ACC112 (cell line): ENCODE measurements around the gene RAPGEF1.

Experiments used
- H2AFZ ChIP-seq: fragments of 200-600 bp; sonication (generic); one replicate; pipeline ENCODE4 v1.6.0; 2017; ENCODE audit warnings: antibody characterized with exemption, low read length; ENCODE audit not compliant: unreplicated experiment
- H3K27ac ChIP-seq: fragments of 200-600 bp; sonication (generic); 2 replicates; pipeline ENCODE4 v1.5.1; 2014; ENCODE audit warnings: low read depth, mild to moderate bottlenecking, antibody characterized with exemption, low read length, moderate library complexity
- H3K27me3 ChIP-seq: fragments of 200-600 bp; sonication (generic); 2 replicates; pipeline ENCODE4 v1.6.1; 2014; ENCODE audit warnings: mild to moderate bottlenecking, antibody characterized with exemption, low read length, moderate library complexity, mixed read lengths; ENCODE audit not compliant: insufficient read depth
- H3K36me3 ChIP-seq: fragments of 200-600 bp; sonication (generic); 2 replicates; pipeline ENCODE4 v1.6.1; 2016; ENCODE audit warnings: mild to moderate bottlenecking, antibody characterized with exemption, low read length, moderate library complexity, mixed read lengths; ENCODE audit not compliant: insufficient read depth
- H3K4me1 ChIP-seq: fragments of 200-600 bp; sonication (generic); one replicate; pipeline ENCODE4 v1.6.1; 2016; ENCODE audit warnings: low read length, mixed read lengths; ENCODE audit not compliant: insufficient read depth, unreplicated experiment, control insufficient read depth
- H3K4me3 ChIP-seq: fragments of 200-600 bp; sonication (generic); 2 replicates; pipeline ENCODE4 v1.5.1; 2014; ENCODE audit warnings: mild to moderate bottlenecking, low read depth, low read length
- H3K79me2 ChIP-seq: fragments of 200-600 bp; sonication (generic); one replicate; pipeline ENCODE4 v1.6.0; 2016; ENCODE audit warnings: low read length; ENCODE audit not compliant: control insufficient read depth, unreplicated experiment, insufficient read depth

The RAPGEF1 gene

DNA sequence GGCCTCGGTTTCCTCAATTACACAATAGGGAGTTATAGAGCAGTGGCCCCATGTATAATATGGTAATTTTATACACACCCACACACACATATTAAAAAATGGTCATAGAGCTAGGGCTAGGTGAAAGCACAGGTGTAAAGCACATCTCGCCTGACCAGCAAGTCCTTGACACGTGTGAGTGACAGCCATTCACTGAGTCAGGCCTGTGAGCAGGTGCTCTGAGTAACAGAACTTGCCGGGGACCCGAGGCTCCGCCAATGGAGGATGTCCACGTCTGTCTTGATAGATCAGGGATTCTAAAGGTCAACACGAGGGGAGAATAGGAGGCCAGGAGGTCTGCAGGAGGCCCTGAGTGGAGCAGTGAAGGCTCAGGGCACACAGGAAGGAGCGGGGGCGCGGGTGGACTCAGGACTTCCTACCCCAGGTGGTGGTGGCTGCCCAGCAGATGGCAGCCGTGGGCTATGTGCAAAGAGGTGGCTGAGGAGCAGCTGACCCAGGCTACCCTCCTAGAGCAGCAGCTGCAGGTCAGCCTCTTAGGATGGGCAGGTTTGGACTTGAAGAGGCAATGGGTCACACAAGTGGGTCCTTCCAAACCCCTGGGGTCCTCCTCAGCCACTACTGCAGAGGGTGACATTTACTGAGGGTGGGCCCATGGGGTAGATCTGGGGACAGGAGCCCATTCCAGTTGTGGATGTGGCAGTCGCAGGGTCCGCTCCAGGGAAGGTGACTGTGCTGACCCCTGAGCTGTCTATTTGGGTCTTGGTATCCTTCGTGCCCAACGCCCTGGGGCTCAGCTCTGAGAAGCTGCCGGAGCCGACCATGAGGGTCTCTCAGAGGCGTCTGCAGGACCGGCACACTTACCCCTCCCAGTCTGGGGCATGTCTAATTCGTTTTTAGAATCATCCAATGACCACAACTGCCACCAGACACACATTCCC lies 148.7 kb downstream of the RAPGEF1 start:
- no peaks in the 10 kb centered on the region for H3K4me1 ChIP-seq
- H2AFZ ChIP-seq, result no peak overlapping the region
- no peaks in the 10 kb centered on the region for H3K79me2 ChIP-seq
- peaks cover 4% of the 10 kb centered on the region; the same call in 1 of the 2 replicates for H3K36me3 ChIP-seq
- H3K27ac ChIP-seq, result no peak overlapping the region
- no peak overlapping the region for H3K4me3 ChIP-seq
- no peaks in the 10 kb centered on the region for H3K27me3 ChIP-seq

DNA sequence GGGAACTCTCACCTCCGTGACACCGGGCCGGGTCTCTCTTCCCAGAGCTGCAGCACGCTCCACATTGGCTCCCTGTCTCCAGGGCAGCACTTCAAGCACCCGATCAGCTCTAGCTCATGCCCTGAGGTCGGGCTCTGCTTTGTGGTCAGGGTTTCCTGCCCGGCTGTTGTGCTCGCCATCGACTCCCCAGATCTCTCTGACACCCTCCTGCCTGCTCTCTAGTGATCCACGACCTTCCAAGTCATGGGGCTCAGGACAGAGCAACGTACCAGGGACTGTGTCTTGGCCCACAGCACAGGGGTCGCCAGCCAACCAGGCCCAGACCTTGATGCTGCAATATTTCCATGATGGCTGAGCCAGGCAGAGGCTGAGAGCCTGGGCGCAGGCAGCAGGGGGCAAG lies 149.4 kb downstream of the RAPGEF1 start:
- no peak overlapping the region for H3K4me3 ChIP-seq
- no peak overlapping the region for H3K27ac ChIP-seq
- H3K79me2 ChIP-seq, result no peaks in the 10 kb centered on the region
- no peak overlapping the region for H2AFZ ChIP-seq
- H3K27me3 ChIP-seq, result no peaks in the 10 kb centered on the region
- peaks cover 4% of the 10 kb centered on the region; the same call in 1 of the 2 replicates for H3K36me3 ChIP-seq
- no peaks in the 10 kb centered on the region for H3K4me1 ChIP-seq

DNA sequence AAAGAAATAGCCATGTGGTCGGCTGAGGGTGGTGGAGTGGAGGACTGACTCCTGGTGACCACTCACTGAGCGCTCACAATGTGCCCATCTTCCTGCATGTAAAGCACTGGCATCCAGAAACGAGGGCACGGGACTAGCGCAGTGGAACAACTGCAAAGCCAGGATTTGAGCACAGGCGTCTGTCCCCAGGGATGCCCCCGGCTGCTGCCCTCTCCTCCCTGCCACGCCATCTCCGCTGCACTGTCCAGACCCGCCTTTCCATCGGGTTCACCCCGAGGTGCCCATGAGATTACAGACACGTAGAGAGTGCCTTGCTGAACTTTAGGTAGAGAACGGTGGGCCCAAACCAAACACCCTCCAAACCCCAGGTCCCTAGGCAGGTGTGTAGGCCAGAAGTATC lies 149.9 kb downstream of the RAPGEF1 start:
- Histone ChIP-seq H3K36me3 (peaks cover under 1% of the 10 kb centered on the region; the same call in 1 of the 2 replicates), H3K4me1 (no peaks in the 10 kb centered on the region), H3K27me3 (no peaks in the 10 kb centered on the region), H2AFZ (no peak overlapping the region), H3K4me3 (no peak overlapping the region), H3K27ac (no peak overlapping the region), H3K79me2 (no peaks in the 10 kb centered on the region)

DNA sequence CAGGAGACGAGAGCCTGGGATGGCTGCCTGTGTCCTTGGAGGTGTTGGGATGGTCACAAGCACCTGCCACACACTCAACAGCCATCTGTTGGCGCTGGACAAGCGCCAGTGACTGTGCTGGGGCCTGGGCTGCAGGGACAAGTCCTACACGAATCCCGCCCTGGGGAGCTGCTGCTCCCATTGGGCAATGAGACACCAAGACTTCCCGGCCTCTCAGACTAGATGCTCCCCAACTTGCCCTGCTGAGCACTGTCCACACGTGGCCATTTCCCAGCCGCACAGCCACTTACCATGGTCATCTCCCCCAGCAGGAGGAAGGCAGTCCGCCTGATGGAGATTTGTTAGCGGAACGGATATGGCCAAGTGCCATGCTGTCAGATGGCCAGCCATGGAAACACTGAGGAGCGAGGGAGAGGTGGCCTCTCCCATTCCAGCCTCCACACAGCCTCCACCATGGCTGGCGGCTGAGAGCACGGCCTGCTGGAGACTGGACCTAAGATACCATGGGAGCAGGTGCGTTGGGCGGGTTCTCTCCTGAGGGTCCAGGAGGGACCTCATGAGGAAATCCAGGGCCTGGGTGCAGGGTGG lies 150.7 kb downstream of the RAPGEF1 start:
- Histone ChIP-seq H3K27me3 (no peaks in the 10 kb centered on the region), H3K79me2 (no peaks in the 10 kb centered on the region), H3K36me3 (no peaks in the 10 kb centered on the region), H3K27ac (no peak overlapping the region), H3K4me1 (no peaks in the 10 kb centered on the region), H2AFZ (no peak overlapping the region), H3K4me3 (no peak overlapping the region)

DNA sequence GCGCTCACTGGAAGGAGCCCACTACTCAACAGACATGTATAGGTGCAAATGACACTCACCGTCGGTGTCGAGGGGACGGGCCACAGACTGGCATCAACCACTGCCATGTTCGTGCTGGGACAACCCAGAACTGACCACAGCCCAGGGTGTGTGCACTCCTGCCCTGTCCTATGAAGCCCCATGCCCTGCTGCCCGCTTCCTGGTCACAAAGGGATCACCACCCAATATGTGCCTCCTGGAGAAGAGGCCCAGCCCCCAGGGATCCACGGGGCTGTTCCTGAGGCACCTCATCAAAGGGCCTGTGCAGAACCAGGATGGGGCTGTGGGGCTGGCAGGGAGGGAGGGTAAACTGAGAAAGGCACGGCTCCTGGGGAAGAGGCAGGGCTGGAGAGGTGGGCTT lies 151.5 kb downstream of the RAPGEF1 start:
- H3K4me1 ChIP-seq, result no peaks in the 10 kb centered on the region
- H3K27me3 ChIP-seq, result no peaks in the 10 kb centered on the region
- H2AFZ ChIP-seq, result no peak overlapping the region
- no peak overlapping the region for H3K27ac ChIP-seq
- H3K79me2 ChIP-seq, result no peaks in the 10 kb centered on the region
- no peak overlapping the region for H3K4me3 ChIP-seq
- no peaks in the 10 kb centered on the region for H3K36me3 ChIP-seq

DNA sequence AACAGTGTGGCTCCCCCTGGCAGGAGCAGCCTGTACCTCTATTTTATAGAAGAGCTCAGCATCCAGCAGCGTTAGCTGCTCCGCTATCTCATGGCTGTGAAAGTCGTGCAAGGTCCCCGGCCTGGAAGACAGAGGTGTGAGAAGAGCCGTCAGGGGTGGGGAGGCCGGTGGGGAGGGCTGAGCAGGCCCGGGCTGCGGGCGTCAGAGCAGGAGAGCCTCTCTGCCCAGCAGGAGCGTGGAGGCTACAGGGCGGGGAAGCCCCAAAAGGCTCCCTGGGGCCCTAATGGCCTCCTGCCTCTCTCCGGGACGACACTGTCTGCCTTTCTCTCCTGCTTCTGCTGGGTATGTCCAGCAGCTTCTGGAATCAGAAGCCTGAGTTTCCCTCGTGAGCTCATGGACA lies 152.0 kb downstream of the RAPGEF1 start:
- no peaks in the 10 kb centered on the region for H3K36me3 ChIP-seq
- H3K4me1 ChIP-seq, result no peaks in the 10 kb centered on the region
- no peaks in the 10 kb centered on the region for H3K79me2 ChIP-seq
- no peak overlapping the region for H2AFZ ChIP-seq
- H3K4me3 ChIP-seq, result no peak overlapping the region
- H3K27ac ChIP-seq, result no peak overlapping the region
- H3K27me3 ChIP-seq, result no peaks in the 10 kb centered on the region

DNA sequence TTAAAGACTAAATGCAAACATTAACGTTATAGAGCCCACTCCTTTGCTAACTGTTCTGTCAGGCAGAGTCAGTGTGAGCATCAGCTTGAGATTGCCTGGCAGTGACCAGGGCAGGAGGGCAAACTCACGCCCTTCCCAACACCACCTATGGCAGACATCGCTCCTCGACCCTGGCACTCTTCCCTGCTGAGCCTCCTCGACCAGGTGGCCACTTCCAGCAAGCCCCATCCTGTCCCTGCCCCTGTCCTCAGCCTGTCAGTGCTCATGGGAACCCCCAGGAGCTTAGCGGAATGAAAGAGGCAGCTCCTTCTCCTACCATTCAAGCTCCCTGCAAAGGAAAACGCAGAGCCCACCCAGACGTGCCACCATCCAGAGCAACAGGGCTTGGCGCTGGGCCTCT lies 152.5 kb downstream of the RAPGEF1 start:
- Histone ChIP-seq H3K4me1 (no peaks in the 10 kb centered on the region), H3K27ac (no peak overlapping the region), H3K36me3 (no peaks in the 10 kb centered on the region), H2AFZ (no peak overlapping the region), H3K27me3 (no peaks in the 10 kb centered on the region), H3K79me2 (no peaks in the 10 kb centered on the region), H3K4me3 (no peak overlapping the region)

DNA sequence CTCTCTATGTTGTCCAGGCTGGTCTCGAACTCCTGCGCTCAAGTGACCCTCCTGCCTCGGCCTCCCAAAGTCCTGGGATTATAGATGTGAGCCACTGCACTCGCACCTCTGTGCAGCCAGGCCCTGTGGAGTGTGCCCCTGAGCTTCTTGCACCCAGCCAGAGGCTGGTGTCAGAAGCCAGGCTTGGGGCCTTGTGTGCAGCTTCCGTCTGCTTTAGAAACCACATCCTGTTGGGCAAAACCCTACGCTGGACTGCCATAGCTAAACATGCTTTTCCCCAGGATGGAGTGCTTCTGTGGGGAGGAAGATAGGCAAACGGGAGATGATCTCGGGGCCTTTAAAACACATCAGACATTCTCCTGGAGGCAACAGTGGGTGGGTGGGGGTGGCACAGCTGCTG lies 154.5 kb downstream of the RAPGEF1 start:
- Histone ChIP-seq H3K27ac (no peak overlapping the region), H3K4me1 (no peaks in the 10 kb centered on the region), H3K4me3 (no peak overlapping the region), H3K36me3 (no peaks in the 10 kb centered on the region), H2AFZ (no peak overlapping the region), H3K79me2 (no peaks in the 10 kb centered on the region), H3K27me3 (no peaks in the 10 kb centered on the region)

DNA sequence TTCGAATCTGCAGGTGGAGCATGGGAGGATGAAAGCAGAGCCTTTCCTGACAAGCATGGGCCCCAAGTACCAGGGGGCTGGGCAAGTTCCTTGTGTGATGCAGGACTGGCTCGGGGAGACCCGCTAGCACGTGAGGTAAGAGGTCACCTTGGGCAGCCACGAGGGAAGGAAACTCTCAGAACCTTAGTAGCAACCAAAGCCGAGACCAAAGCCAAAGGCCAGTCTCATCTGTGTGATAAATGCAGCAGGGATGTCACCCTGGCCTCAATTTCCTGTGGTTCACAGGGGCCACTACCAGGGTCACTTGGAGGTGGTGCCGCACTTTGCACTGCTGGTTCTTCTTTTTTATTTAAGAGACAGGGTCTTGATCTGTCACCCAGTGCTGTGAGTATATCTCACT lies 155.0 kb downstream of the RAPGEF1 start:
- H3K4me3 ChIP-seq, result no peak overlapping the region
- no peak overlapping the region for H3K27ac ChIP-seq
- no peaks in the 10 kb centered on the region for H3K4me1 ChIP-seq
- no peaks in the 10 kb centered on the region for H3K36me3 ChIP-seq
- no peak overlapping the region for H2AFZ ChIP-seq
- no peaks in the 10 kb centered on the region for H3K79me2 ChIP-seq
- H3K27me3 ChIP-seq, result no peaks in the 10 kb centered on the region

DNA sequence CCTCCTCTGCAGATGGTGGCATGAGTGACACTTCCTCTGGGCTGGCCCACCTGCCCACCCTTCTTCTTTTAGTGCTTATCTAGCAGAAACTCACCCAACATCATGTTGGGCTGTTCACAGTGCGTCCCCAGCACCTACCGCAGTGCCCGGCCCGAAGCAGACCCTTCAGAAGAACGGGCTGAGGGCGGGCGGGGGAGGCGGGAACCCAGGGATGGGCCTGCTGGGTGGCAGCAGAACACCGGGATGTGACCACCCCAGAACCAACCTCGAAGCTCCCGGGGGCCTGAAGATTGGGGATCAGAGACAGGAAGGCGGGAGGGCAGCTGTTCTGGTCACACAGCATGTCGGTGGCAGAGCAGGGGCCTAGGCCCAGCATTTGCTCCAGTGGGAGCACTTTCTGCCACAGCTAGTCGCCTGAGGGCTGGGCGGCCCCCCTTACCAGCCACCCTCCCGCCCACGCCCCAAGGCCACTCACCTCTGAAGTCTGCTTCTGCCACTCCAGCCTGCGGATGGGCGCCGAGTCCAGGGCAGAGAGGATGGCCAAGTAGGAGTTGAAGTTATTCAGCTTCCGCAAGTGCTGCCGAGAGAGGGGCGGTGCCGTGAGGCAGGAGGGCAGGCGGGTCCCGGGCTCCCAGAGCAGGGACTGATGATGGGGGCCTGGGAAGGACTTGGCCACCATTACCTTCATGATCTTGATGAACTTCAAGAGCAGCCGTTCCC lies 155.9 kb downstream of the RAPGEF1 start:
- no peaks in the 10 kb centered on the region for H3K27me3 ChIP-seq
- H3K79me2 ChIP-seq, result no peaks in the 10 kb centered on the region
- no peak overlapping the region for H3K27ac ChIP-seq
- H3K4me3 ChIP-seq, result no peak overlapping the region
- H3K36me3 ChIP-seq, result no peaks in the 10 kb centered on the region
- H3K4me1 ChIP-seq, result no peaks in the 10 kb centered on the region
- no peak overlapping the region for H2AFZ ChIP-seq
